Caki2 (cell line): ENCODE data around the gene NF1. TPM values are rescaled to one million over a fixed set of nuclear protein-coding genes. Genes with fewer than 3 reads are reported as not detected.
"Not testable (repeated sequence)": the region's sequence is repeated elsewhere in the genome, so short reads cannot be mapped to it uniquely, and the experiment has no call there.

Source experiments
- DNase-seq: peaks from one replicate; pipeline ENCODE4 v3.0.0-alpha.2; 2015; ENCODE audit warnings: low read depth
- in situ Hi-C: cut with HindIII; loops from 2 replicates; pipeline ENCODE4 v1.10.0; 2016; ENCODE audit warnings: low sequenced_read_pairs, low pct_unique_long_range_greater_than_20kb, mixed read lengths
- total RNA-seq: library from RNA; depleted of rRNA; stranded (reverse); fragments of >200 nt; shearing (Covaris generic); gene quantifications from 2 replicates; pipeline ENCODE4 v1.2.3, GENCODE V29; 2014; ENCODE audit warnings: low replicate concordance

NF1 gene
- total RNA-seq, 1 experiment from 2014 or later, result 15.5 TPM

DNA sequence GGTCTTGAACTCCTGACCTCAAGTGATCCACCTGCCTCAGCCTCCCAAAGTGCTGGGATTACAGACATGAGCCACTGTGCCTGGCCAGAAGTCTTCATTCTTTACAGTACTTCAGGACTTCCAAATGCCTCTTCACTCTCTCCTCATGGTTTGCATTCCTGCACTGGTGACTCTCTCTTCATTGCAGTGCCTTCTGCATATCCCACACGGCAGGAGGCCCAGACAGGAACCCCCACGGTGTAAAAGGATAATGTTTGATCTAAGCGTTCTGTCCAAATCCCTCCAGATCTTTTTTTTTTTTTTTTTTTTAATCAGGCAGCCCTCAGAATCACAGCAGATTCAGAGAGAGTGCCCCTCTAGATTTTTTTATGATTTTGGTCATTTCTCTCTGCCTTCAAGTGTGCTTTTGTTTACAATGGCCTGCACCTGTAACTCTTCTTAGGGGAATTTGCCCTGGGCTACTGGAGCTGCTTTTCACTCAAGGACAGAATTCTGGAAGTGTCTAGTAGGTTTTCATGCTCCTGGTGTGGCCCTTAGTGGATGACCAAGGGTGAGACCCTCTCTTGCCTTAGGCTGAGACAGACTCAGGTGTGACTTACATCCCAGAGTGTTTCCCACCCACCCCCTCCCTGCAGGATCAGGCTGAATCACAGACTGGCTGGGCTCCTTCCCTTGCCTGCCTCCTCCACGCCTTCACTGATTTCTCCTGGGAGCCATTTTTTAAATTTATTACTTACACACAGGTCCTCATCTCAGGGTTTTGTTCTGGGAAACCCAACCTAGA lies 19.8 kb upstream of the NF1 start:
- no peak for DNase-seq
- in situ Hi-C loops, result no loop called here

DNA sequence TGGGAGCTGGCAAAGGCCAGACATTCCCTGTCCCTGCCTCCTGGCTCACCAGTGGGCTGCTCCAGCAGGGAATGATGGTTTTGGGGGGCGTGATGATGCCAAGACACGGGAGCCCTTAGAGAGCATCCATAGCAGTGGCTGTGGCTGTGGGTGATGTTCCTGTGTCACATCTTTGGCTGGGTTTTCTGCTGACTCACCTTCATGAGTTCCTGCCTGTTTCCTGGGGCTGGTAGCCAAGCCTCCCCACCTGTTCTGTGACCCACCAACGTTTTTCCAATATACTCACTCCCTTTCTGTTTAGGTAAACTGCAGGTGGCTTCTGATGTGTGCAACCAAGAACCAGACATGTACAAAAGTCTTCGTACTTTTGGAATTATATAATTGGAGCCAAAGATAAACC lies 16.5 kb upstream of the NF1 start:
- DNase-seq, result no peak
- in situ Hi-C loops, result no loop called here

DNA sequence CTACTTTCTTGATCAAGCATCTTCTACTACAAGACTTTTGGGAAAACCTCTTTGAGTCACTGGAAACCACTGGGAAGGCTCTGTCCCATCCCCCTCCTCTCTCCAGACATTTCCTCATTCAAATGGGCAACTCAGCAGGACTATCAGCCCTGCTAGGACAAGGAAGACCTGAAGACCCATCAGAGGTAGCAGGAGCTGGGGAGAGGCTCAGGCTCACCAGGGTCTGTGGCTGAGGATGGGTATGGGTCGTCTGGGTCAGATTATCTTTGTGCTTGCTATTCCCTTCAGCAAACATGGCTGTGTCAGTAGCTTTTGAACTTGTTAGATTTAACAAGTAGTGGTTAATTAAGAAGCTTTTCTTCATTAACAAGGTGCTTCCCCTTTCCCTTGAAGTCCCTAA lies 15.0 kb upstream of the NF1 start:
- in situ Hi-C loops, result no loop called here
- no peak for DNase-seq

DNA sequence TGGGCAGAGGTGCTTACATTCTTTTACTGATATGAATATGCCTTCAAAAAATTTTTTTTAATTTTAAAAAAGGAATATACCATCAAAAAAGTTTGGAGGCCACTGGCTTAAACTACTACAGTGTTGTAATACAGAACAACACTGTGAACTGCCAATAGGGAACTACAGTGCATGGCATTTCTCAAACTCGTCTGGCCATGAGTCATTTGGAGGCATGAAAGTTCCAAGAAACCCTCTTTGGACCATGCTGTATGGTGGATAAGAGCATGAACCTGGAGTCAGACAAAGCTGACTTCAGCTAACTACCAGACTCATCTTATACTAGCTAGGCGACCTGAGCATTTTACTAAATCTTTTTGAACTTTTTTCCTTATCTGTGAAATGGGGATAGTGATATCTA lies 9.2 kb upstream of the NF1 start:
- in situ Hi-C loops, result no loop called here
- DNase-seq, result no peak

DNA sequence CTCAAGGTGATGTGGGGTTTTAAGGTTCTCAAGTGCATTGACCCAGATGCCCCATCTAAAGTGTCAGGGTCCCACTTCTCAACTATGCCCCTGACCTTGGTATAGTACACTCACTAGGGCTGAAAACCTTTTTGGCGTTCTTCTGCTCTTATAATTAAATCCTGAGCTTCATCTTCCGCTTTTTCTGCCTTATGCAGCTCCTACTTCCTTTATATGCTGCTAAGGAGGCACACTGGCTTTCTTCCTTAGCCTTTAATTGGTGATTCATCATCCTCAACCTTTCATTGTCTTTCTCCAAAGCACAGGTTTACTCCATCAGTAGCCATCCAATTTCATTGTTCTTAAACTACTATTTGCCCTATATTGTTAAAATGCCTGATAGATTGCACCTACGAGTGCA lies 5.3 kb upstream of the NF1 start:
- no peak for DNase-seq
- in situ Hi-C loops, result no loop called here

DNA sequence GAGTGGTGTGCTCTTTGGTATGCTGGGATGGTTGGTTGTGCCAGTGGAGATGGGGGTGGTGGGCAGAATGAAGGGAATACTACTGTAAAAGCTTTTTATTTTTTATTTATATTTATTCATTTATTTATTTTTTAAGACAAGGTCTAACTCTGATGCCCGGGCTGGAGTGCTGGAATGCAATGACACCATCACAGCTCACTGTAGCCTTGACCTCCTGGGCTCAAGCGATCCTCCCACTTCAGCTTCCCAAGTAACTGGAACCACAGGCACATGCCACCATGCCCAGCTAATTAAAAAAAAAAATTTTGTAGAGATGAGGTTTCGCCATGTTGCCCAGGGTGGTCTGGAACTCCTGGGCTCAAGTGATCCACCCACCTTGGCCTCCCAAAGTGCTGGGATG lies 4.1 kb upstream of the NF1 start:
- DNase-seq, in situ Hi-C loops: not testable (repeated sequence)

DNA sequence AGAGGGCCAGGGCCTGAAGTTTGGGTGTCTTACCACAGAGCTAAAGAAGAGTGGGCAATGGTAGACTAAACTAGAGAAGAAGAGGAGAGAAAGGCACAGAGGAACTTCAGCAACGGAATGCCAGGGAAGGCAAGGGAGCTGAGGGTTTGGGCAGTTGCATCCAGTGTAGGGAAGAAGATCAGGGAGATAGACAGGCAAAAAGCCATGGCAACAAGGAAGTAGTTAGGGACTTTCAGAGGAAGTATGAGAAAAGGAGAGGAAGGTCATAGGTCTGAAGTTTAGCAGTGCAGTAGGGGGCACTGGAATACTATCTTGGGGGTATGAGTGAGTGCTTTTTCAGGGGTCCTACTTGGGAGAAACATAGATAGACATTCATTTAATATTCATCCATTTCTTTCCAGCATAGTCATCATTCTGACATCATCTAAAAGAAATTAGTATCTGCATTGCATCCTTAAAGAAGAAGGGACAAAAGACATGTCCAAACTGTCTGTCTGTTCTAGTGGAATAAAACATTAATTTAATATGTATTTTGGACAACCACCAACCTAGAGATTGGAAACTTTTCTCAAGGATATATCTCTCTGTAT lies 2.2 kb upstream of the NF1 start:
- in situ Hi-C loops, result no loop called here
- DNase-seq, result no peak

DNA sequence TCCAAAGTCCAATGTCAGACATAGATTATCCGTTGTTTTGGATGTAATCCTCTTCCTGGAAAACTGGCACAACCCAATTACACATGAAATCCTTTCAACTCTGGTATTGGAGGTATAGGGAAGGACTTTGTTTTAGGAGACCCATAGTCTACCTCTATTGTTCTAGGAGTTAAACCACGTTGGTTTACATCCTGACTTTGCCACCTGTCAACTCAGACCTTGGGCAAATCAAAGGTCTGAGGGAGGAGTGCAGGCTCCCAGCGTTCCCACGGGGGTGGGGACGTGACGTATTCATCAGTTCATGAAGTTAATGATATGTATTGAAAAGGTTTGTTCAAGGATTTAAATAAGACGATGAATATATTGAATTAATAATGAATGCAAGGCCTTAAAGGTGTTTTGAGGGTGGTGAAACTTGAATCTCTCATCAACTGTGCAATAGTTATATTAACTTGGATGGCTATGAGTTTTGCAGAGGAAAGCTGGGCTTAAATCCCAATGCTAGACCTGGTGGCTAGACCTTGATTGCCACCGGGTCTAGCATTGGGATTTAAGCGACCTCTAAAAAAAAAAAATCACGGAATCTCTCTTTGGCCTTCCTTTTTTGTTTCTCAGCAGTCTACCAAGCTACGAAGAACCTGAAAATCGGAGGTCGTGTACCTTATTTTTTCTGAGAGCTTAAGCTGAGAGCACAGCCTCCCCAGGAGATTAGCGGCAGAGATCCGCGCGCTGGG lies 744 bp upstream of the NF1 start:
- no peak for DNase-seq
- in situ Hi-C loops, result no loop called here

DNA sequence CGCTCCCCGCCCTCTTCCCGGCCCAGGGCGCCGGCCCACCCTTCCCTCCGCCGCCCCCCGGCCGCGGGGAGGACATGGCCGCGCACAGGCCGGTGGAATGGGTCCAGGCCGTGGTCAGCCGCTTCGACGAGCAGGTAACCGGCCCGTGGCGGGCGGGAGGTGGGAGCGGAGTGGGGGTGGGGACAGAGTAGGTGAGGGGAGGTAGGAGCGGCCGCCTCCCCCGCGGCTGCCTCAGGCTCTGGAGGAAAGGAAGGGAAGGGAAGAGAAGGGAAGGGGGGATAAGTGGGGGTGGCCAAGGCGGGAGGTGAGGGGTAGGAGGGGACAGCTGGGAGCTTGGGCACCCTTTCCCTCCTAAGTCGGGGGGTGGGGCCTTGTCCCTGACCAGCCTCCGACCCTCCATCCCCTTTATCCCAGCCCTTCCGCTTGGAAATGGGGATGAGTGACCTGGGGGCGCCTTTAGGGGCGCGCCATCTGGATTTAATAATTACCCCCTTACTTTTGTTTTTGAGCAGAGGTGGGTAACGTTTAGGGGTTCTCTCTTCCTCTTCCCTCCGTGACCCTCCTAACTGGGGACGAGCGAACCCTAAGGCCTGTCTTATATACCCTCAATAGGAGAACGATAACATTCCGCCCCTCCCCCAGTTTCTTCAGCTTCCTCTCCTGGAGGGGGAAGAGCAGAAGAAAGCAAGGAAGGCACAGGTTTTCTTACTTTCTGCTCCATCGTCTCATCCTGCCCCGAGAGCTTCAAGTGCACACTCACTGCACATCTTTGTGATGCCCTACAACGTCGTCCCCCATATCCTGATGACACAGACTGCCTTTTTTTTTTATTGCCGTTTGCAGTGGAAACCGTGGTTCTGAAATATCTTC lies 694 bp downstream of the NF1 start:
- peak; percentile 43 for DNase-seq
- in situ Hi-C loops, result no loop called here

DNA sequence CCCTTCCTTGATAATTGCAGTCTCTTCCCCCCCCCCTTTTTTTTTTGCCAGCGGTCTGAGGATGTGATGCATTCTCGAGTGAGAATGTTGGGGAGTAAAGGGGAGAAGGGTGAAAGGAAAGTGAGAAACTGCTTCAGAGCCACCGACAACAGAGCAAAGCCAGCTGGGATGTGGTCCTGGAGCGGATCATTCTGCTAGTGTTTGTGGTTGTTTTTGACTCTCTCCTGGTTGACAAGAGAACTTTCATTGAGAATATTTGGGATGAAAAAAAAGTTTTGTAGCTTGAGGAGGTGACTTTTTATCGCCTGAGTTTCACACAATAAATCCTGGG lies 1.3 kb downstream of the NF1 start:
- in situ Hi-C loops, result no loop called here
- no peak for DNase-seq

DNA sequence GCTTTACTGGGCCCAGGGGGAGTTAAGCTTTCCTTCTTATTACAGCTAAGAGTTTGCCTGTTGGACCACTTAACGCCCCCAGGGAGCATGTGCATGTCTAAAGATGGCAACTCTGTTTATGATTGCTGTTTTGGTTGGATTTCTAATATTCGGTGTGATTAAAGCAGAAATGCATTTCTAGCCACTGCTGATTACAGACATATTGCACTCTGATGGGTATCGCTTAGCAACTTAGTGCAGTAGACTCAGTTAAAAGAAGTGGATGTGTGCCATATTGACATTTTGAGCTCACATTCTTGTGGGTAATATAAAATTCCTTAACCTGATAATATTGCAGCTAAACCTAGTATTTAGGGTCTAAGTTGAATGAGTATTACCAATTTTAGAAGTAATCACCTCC lies 4.2 kb downstream of the NF1 start:
- DNase-seq, result no peak
- in situ Hi-C loops, result no loop called here

DNA sequence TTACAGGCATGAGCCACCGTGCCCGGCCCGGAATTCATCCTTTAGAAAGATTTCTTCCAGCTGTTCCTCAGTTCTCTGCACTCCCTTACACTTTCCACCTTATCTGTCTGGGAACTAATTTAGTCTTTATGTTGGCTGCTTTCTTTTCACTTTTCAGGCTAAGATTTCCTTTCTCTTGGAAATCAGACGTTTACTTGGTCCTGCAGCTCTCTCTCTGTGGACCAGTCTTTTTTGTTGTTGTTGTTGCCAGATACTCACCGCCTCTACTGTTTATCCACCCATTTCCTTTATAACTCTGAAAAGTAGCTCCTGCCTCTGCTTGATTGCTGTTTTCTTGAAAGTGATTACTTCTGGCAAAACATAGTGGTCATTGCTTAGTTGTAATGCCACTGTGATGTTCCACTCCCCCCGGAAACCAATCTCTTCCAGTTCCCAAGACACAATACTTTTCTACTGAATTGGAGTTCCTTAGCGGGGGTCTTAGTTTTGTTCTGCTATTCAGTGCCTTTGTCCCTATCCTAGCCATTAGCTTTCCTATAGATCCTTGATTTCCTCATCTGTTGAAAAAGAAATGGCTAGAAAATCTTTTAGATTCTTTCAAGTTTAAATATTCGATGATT lies 6.2 kb downstream of the NF1 start:
- in situ Hi-C loops, result no loop called here
- no peak for DNase-seq

DNA sequence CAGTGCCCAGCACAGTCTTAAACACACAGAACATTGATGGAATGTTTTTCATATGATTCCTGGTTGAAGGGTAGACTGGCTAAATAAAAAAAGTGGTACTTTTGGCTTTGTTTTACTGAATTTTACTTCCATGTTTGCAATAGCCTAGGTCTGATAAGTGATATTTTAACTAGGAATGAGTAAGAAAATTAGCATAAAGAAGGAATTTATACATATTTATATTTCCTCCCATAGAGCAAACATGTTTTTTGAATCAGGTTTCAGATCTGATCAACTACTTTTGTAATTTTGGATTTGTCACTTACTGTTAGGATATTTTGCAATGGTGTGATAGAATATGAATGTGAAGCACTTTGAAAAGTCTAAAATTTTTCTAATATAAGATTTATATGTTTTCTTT lies 7.2 kb downstream of the NF1 start:
- in situ Hi-C loops, result no loop called here
- no peak for DNase-seq

DNA sequence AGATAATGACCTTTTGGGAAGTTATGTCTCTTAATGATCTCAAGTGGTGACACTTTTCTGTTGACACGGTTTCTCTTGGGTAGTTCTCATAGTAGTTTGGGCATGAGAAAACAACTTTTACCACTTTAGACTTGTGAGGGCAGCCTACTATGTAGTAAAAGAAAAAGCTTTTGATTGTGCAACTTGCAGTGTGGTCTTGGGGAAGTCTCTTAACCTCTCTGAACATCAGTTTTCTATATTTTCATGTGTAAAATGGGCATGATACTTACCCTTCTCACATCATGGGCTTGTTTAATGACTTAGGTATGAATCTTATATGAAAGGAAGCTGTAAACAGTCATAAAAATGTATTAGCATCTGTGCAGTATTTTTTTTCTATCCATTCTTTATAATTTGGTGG lies 11.2 kb downstream of the NF1 start:
- no peak for DNase-seq
- in situ Hi-C loops, result no loop called here

DNA sequence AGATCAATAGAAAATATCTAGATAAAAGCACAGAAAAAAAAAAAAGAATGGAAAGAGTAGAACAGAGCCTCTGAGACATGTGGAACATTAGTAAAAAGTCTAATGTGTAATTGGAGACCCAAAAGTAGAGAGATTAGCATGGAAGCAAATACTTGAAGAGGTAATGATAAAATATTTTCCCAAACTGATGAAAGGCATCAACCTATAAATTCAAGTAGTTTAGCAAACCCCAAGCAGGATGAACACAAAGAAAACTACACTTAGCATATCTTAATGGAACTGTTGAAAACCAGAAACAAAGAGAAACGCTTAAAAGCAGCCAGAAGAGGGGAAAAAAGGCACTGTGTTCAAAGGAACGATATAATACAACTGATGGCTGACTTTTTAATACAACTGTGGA lies 16.4 kb downstream of the NF1 start:
- in situ Hi-C loops, result no loop called here

DNA sequence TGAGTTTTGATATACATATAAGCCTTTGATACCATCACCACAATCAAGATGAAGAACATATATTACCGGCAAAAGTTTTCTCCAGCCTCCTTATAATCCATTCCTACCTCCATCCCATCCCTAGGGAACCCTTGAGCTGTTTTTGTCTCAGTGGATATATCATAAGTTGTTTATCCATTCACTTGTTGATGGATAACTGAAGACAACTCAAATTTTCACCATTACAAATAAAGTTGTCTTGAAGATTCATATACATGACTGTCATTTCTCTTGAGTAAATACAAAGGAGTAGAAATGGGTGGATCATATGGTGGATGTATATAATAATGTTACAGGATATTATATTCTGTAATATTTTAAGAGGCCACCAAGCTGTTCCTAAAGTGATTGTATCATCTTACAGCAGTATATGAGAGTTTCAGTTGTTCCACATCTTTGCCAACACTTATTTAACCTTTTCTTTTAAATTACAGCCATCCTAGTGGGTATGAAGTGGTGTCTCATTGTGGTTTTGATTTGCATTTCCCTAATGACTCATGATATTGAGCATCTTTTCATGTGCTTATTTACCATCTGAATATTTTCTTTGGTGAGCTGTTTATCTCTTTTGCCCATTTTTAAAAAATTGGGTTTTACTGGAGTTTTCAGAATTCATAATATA lies 17.4 kb downstream of the NF1 start:
- no peak for DNase-seq
- in situ Hi-C loops, result no loop called here

More for the DNA sequence above, 16.4 kb downstream of the NF1 start:
- DNase-seq, result no peak

DNA sequence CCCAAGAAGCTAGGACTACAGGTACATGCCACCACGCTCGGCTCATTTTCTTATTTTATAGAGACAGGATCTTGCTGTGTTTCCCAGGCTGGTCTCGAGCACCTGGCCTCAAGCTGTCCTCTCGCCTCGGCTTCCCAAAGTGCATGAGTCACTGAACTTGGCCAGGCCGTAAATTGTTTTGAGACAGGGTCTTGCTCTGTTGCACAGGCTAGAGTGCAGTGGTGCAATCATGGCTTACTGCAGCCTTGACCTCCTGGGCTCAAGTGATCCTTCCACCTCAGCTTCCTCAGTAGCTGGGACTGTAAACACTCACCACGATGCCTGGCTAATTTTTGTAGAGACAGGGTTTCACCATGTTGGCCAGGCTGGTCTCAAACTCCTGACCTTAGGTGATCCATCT lies 18.6 kb downstream of the NF1 start:
- in situ Hi-C loops, result not testable (repeated sequence)
- peak; percentile 79 for DNase-seq

DNA sequence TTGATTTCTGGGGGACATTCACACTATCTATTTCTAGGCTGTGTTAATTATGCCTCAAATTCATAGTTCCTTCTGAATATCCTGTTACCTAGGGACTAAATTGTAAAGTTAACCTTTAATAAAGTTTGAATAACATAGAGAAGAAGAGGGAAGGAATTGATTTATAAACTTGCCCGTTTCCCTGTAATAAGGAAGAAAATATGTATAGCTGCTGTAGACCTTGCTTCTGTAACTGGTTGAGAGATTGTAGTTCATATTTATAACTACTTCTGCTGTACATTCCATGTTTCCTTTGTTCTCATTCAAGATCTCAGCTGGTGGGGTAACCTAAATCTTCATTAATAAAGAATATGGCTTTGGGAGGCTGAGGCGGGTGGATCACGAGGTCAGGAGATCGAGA lies 19.2 kb downstream of the NF1 start:
- no peak for DNase-seq
- in situ Hi-C loops, result no loop called here
